Measurements from ENCODE around the gene SCNN1A.

DNA sequence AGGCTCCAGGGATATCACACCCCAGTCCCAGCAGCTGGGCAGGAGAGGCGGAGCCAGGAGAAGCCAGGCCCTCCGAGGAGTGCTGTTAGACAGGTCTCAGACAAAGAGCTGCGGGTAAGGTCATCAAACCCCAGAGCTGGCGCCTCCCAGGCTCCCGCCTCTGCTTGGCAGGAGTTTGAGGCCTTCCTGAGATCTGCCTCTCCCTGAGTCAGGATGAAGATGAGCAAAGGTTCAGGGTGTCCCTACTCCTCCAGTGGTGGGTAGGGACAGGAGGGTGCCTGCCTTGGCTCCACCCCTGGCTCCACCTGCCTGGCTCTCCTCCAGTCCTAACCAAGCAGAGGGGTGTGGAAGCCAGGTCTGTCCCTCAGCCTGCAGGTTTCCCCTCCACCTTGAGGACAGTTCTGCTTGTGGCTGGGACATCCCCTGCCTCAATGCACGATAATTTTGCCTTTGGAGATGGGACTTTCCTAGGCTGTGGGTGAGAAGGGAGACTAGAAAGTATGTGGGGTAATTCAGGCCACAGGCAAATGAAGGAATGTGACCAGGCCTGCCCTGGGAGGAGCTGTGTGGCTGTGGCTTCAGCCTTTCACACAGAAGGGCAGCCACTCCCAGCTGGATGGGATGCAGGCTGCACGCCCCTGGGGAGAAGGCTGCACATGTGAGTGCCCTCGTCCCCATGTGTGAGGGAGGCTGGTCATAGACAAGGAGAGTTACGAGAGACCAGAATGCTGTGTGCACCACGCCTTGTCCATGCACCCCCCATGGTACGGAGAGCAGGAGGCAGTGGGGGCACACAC lies 62.6 kb downstream of the SCNN1A start:
- TF ChIP-seq POLR2A (IDR thresholded peaks at IDR 0.05) = peak in 1 of 2 donors; percentile 67
- TF ChIP-seq EP300 (IDR thresholded peaks at IDR 0.05) = no peak
- TF ChIP-seq POLR2AphosphoS5 (IDR thresholded peaks at IDR 0.05) = no peak
- TF ChIP-seq, protein P1, sequence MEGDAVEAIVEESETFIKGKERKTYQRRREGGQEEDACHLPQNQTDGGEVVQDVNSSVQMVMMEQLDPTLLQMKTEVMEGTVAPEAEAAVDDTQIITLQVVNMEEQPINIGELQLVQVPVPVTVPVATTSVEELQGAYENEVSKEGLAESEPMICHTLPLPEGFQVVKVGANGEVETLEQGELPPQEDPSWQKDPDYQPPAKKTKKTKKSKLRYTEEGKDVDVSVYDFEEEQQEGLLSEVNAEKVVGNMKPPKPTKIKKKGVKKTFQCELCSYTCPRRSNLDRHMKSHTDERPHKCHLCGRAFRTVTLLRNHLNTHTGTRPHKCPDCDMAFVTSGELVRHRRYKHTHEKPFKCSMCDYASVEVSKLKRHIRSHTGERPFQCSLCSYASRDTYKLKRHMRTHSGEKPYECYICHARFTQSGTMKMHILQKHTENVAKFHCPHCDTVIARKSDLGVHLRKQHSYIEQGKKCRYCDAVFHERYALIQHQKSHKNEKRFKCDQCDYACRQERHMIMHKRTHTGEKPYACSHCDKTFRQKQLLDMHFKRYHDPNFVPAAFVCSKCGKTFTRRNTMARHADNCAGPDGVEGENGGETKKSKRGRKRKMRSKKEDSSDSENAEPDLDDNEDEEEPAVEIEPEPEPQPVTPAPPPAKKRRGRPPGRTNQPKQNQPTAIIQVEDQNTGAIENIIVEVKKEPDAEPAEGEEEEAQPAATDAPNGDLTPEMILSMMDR (IDR thresholded peaks at IDR 0.05) = no peak

All from sigmoid colon (tissue), 4 donors.